AG09309 (cell line): ENCODE measurements around the gene PLIN4.

Experiments
- DNase-seq: peaks from one replicate; pipeline ENCODE4 v3.0.0-alpha.2; 2010; ENCODE audit warnings: low read depth
- H3K4me3 ChIP-seq: 2 replicates; pipeline ENCODE4 v1.5.1; 2011; ENCODE audit warnings: mild to moderate bottlenecking, low read depth, low read length, moderate library complexity; ENCODE audit not compliant: control insufficient read depth
- TF ChIP-seq, protein P1 (sequence below): IDR thresholded peaks from 2 replicates; pipeline ENCODE4 v1.5.1; 2011; ENCODE audit warnings: mild to moderate bottlenecking, low read depth, low read length, inconsistent platforms; ENCODE audit not compliant: insufficient read depth, control insufficient read depth; ENCODE audit errors: missing control alignments

The PLIN4 gene

GRCh38 chr19:4538601-4538954, 20.3 kb upstream of the PLIN4 start:
- TF ChIP-seq, protein P1, sequence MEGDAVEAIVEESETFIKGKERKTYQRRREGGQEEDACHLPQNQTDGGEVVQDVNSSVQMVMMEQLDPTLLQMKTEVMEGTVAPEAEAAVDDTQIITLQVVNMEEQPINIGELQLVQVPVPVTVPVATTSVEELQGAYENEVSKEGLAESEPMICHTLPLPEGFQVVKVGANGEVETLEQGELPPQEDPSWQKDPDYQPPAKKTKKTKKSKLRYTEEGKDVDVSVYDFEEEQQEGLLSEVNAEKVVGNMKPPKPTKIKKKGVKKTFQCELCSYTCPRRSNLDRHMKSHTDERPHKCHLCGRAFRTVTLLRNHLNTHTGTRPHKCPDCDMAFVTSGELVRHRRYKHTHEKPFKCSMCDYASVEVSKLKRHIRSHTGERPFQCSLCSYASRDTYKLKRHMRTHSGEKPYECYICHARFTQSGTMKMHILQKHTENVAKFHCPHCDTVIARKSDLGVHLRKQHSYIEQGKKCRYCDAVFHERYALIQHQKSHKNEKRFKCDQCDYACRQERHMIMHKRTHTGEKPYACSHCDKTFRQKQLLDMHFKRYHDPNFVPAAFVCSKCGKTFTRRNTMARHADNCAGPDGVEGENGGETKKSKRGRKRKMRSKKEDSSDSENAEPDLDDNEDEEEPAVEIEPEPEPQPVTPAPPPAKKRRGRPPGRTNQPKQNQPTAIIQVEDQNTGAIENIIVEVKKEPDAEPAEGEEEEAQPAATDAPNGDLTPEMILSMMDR, result no peak
- H3K4me3 ChIP-seq, result no peak overlapping the region
- no peak for DNase-seq

GRCh38 chr19:4537953-4538600, 19.8 kb upstream of the PLIN4 start:
- TF ChIP-seq, protein P1, result no peak
- H3K4me3 ChIP-seq, result no peak overlapping the region
- DNase-seq, result no peak

- TF ChIP-seq, protein P1, result no peak
- no peak for DNase-seq
- H3K4me3 ChIP-seq, result no peak overlapping the region
Measured at GRCh38 chr19:4536798-4537197, 18.5 kb upstream of the PLIN4 start.

DNA sequence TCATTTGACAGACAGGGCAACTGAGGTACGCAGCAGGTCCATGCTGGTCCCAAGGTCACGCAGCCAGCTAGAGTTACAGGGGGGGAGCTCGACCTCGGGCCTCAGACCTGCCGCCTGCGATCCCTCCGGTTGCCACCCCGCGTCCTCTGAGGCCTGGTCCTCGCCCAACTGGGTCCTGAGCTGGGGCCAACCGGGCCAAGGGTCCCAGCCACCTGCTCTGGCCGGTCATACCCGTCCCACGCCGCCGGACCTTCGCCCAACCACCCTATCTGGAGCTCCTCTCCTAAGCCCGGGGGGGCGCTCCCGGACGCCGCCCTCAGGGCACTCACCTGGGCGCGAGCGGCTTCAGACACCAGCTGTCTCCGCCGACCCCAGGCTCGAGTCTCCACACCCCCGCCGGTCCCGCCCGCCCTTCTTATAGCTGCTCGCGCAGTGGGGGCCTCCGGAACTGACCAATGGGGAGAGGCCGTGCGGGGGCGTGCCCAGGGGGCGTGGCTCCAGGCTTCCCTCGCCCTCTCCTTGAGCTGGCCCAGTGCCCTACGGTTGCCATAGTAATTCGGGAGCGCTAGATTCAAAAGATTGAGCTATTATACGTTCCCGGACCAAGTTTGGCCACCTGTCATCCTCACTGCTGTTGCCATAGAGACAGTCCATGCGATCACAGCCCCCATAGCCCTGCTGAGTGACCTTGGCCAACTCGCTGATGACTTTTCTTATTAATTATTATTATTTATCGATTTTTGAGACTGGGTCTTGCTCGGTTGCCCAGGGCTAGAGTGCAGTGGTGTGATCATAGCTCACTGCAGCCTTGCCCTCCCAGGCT, 16.8 kb upstream of the PLIN4 start, which contains the start of gene PLIN5:
Gene PLIN5, minus strand, starts transcription at position 389 of the 823 bp plus-strand sequence. CDS start 1,150 bp downstream, outside the sequence.
- H3K4me3 ChIP-seq, result no peak within 1 kb of the TSS
- TF ChIP-seq, protein P1, result no peak
- no peak for DNase-seq

DNA sequence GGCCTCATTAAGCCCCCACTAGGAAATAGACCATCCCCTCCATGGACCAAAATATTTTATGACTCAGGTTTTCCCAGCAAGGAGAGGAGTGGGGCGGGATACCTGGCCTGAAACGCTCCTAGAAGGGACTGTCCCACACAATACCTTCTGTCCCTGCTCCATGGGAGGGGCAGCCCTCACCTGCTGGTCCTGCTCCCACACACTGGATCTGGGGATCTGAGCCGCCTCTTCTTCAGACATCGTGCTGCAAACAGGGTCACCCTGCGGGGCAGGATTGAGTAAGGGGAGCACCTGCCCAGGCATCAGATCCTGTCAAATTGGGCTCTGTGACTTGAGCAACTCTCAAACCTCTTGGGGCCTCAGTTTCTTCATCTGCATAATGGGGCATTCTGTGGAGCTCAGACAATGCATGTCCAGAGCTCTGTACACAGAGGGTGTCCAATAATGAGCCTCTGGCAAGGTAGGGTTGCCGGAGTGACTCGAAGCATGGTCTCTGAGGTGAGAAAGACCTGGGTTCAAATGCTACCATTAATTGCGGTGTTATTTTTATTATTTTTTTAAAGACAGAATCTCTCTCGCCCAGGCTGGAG, 15.6 kb upstream of the PLIN4 start:
- DNase-seq, result no peak
- TF ChIP-seq, protein P1, result no peak

DNA sequence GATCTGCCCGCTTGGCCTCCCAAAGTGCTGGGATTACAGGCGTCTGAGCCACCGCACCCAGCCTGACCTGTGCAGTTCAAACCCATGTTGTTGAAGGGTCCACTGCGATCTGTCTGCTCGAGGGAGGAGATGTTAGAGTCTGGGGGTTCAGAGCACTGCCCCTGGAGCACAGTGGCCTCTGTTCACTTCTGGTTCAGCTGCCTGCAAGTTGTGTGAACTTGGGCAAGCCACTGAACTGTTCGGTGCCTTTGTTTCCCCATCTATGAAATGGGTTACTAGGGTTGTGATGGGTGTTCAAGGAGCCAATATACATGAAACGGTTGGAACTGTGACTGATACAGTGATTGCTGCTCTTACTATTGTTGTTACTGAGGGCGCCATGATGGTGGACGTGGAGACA, 15.0 kb upstream of the PLIN4 start:
- TF ChIP-seq, protein P1, result no peak

More for the DNA sequence above, 15.6 kb upstream of the PLIN4 start:
- H3K4me3 ChIP-seq, result no peak overlapping the region

More for the DNA sequence above, 15.0 kb upstream of the PLIN4 start:
- no peak overlapping the region for H3K4me3 ChIP-seq
- no peak for DNase-seq
